ENCODE data around the gene RNU4-1. TPM values are rescaled to one million over a fixed set of nuclear protein-coding genes. Genes with fewer than 3 reads are reported as not detected.

RNU4-1 gene
- 118 and 465 TPM in 2 replicates for total RNA-seq

GRCh38 chr12:120292661-120293531 is at the start of gene RNU4-1:
TSS of gene RNU4-1 (minus strand) at chr12:120293237.

DNA sequence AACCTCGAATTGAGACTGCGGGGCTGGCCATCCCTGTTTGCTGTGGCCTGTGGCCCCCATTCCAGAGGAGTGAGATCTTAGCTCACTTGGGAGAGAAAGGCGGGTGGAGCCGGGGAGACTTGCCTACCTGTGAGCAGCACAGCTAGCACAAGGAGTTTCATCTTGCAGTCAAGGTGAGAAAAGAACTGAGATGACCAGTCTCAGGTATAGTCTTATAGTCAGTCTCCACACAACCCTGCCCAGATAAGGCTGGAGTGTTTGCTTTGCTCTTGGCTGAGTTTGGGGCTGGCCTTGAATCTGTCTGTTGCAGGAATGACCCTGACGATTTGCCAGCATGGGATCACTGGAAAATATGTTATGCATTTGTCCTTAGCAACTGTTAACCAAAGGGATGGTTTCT is 34.6 kb upstream of the RNU4-1 start, which contains the start of gene PLA2G1B:
Gene PLA2G1B, minus strand, starts transcription at position 187 of the 400 bp plus-strand sequence. Its CDS starts 26 bp downstream, at position 161.

DNA sequence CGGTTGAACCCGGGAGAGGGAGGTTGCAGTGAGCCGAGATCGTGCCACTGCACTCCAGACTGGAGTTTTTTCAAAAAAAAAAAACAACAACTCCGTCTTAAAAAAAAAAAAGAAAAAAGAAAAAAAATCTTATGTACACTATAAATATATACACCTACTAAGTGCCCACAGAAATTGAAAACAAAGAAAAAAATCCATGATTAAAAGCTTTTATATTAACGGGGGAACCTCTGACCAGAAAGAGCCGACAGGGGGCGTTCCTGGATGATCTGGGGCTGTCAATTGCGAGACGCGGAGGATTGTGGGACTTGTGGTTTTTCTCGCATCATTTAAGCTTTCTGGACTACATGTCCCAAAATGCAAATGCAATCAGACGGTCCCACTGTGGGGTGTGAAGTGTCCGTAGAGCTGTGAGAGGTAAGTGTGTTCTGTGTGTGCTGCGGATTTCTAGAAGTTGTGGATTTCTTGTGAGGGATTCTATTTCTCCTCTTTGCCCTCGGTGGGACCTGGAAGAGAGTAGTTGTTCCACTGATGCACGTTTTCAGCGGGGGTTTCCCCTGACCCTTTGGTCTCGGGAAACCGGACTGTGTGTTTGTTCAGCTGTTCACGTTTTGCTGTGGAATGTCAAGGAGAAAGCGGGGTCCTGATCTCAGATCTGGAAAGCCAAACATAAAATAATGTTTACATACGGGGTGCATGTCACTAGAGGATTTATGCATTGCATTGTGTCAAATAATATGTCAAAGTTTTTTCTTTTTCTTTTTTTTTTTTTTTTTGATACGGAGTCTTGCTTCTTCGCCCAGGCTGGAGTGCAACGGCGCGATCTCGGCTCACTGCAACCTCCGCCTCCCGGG is 9.2 kb upstream of the RNU4-1 start, which contains the start of gene SIRT4:
Gene SIRT4, plus strand, starts transcription at position 360 of the 854 bp plus-strand sequence. CDS start 1,241 bp downstream, outside the sequence.

GRCh38 chr12:120265473-120266179 is 27.4 kb downstream of the RNU4-1 start, which contains the start of gene PXN:
TSS of gene PXN (minus strand) at chr12:120265730. CDS start at chr12:120265629, 101 bp downstream.

Other genes starting within 250 kb of the RNU4-1 start
- gene RAB35, start 176.5 kb downstream of the RNU4-1 start, total RNA-seq: 40.4 and 43.1 TPM in 2 replicates
- gene GCN1, start 98.5 kb downstream of the RNU4-1 start, total RNA-seq: 89.7 and 127 TPM in 2 replicates
- 3,482 and 3,635 TPM in 2 replicates for gene RPLP0, start 92.1 kb downstream of the RNU4-1 start, total RNA-seq
- 50.7 and 66.5 TPM in 2 replicates for gene PXN, start 27.5 kb downstream of the RNU4-1 start, total RNA-seq
- gene RNU4-2, start 1.3 kb downstream of the RNU4-1 start, total RNA-seq: 157 and 735 TPM in 2 replicates
- gene SIRT4, start 9.1 kb upstream of the RNU4-1 start, total RNA-seq: 1.3 TPM in 2 replicates
- gene PLA2G1B, start 34.5 kb upstream of the RNU4-1 start, total RNA-seq: not detected in 2 replicates
- gene MSI1, start 75.9 kb upstream of the RNU4-1 start, total RNA-seq: not detected in 2 replicates
- gene COX6A1, start 144.9 kb upstream of the RNU4-1 start, total RNA-seq: 523 and 539 TPM in 2 replicates
- 30.2 and 48.4 TPM in 2 replicates for gene TRIAP1, start 153.1 kb upstream of the RNU4-1 start, total RNA-seq
- gene GATC, start 153.2 kb upstream of the RNU4-1 start, total RNA-seq: 14.4 and 18.1 TPM in 2 replicates
- 233 and 273 TPM in 2 replicates for gene SRSF9, start 176.5 kb upstream of the RNU4-1 start, total RNA-seq
- gene DYNLL1, start 202.9 kb upstream of the RNU4-1 start, total RNA-seq: 314 and 337 TPM in 2 replicates
- 30.4 and 32.0 TPM in 2 replicates for gene COQ5, start 235.9 kb upstream of the RNU4-1 start, total RNA-seq
- 128 and 163 TPM in 2 replicates for gene RNF10, start 241.1 kb upstream of the RNU4-1 start, total RNA-seq

All from endothelial cell of coronary artery (primary cell).